Smooth muscle cell (in vitro differentiated cells): ENCODE measurements around the gene BTRC. TPM values are rescaled to one million over a fixed set of nuclear protein-coding genes. Genes with fewer than 3 reads are reported as not detected.

Experiments
- DNase-seq: peaks from one replicate; lab custom pipeline; 2025; ENCODE audit not compliant: unreplicated experiment; lab: John Stamatoyannopoulos, UW
- H2AFZ ChIP-seq: fragments of 200-600 bp; sonication (generic); 2 replicates; pipeline ENCODE4 v1.6.0; 2016; ENCODE audit warnings: antibody characterized with exemption, low read depth, mild to moderate bottlenecking
- H3F3A ChIP-seq: fragments of 200-600 bp; sonication (generic); 2 replicates; pipeline ENCODE4 v1.6.0; 2017; ENCODE audit warnings: antibody characterized with exemption, low read depth
- H3K27ac ChIP-seq: fragments of 200-600 bp; sonication (generic); 2 replicates; pipeline ENCODE4 v1.5.1; 2016; ENCODE audit warnings: low read depth, mild to moderate bottlenecking
- H3K27me3 ChIP-seq: fragments of 200-600 bp; sonication (generic); 2 replicates; pipeline ENCODE4 v1.6.1; 2016; ENCODE audit warnings: low read depth, mild to moderate bottlenecking
- H3K36me3 ChIP-seq: fragments of 200-600 bp; sonication (generic); 2 replicates; pipeline ENCODE4 v1.5.1; 2016; ENCODE audit warnings: low read depth
- H3K4me1 ChIP-seq: fragments of 200-600 bp; sonication (generic); 2 replicates; pipeline ENCODE4 v1.5.1; 2016; ENCODE audit warnings: low read depth
- H3K4me2 ChIP-seq: fragments of 200-600 bp; sonication (generic); 2 replicates; pipeline ENCODE4 v1.6.0; 2016; ENCODE audit warnings: mild to moderate bottlenecking
- H3K4me3 ChIP-seq: fragments of 200-600 bp; sonication (generic); 2 replicates; pipeline ENCODE4 v1.5.1; 2016; ENCODE audit warnings: mild to moderate bottlenecking
- H3K79me2 ChIP-seq: fragments of 200-600 bp; sonication (generic); 2 replicates; pipeline ENCODE4 v1.6.0; 2016; ENCODE audit warnings: low read depth, mild to moderate bottlenecking
- H3K9ac ChIP-seq: fragments of 200-600 bp; sonication (generic); 2 replicates; pipeline ENCODE4 v1.6.0; 2016; ENCODE audit warnings: low read depth
- H3K9me3 ChIP-seq: fragments of 200-600 bp; sonication (generic); replicated peaks from 2 replicates; pipeline ENCODE4 v1.5.1; 2016; ENCODE audit warnings: low read depth
- H4K20me1 ChIP-seq: fragments of 200-600 bp; sonication (generic); 2 replicates; pipeline ENCODE4 v1.6.0; 2016; ENCODE audit warnings: low read depth
- CTCF ChIP-seq: fragments of 200-600 bp; sonication (generic); IDR thresholded peaks from 2 replicates; pipeline ENCODE4 v1.5.1; 2017; ENCODE audit warnings: borderline replicate concordance, mild to moderate bottlenecking, antibody characterized with exemption; ENCODE audit not compliant: insufficient read depth, poor library complexity, severe bottlenecking
- WGBS: methylation state at CpG from one replicate; pipeline ENCODE4 v1.1.7; 2016; ENCODE audit warnings: low lambda C conversion rate; 5-methylcytosine and 5-hydroxymethylcytosine counted together
- polyA plus RNA-seq: library from polyadenylated mRNA; unstranded; fragments of >200 nt; fragmentation: Nextera tagmentation; extraction: Ambion mirVana; gene quantifications from 2 replicates; pipeline ENCODE4 v1.2.1, GENCODE V29; 2016
- total RNA-seq: library from RNA; depleted of rRNA; stranded (reverse); fragments of >200 nt; gene quantifications from 2 replicates; pipeline ENCODE4 v1.2.3, GENCODE V29; 2014

Gene BTRC
- total and polyA plus RNA-seq, 2 experiments from 2014 or later: 9.6 to 16.8 TPM

DNA sequence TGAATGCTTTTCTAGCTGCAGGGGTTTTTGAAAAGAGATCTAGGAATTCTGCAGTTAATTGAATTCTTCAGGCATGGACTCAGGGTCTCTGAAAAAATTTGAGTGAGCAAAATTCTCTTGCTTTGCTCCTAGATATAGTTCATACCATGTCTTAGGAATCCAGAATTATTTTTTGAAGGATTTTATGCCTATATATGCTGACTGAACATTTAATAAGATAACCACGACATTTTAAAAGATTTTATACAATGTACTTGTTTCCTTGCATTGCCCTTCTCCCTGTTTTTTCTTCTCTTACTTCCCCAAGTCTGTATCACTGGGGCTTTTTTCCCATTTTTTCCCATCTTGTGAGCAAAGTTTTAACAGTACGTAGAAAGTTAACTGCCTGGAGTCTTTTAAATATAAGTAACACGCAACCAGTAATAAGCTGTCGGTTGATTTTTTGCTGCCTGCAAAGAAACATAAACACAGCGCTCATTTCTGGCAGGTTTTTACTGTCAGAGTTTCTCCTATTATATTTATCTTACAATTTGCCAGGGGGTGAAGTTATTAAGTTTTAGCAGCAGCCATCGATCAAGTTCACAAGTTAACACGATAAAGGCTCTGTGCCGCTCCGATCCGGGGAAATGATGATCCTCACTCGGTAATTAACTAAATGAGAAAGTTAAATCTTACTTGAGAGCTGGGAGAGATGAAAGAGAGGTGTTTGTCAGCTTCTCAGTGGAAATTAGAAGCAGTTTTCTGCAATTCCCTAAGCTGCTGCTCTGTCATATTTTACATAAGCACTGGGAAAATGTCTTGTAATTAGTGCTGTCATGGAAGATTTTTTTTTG is 153.1 kb downstream of the BTRC start:
- no peak for DNase-seq
- Histone ChIP-seq H3F3A (no peaks in the 10 kb centered on the region), H3K4me2 (no peak overlapping the region), H3K9me3 (no peaks in the 10 kb centered on the region), H2AFZ (no peak overlapping the region), H3K27ac (no peak overlapping the region), H3K9ac (no peak overlapping the region), H3K4me1 (peaks cover 6% of the 10 kb centered on the region), H3K27me3 (no peaks in the 10 kb centered on the region), H3K36me3 (no peaks in the 10 kb centered on the region), H3K4me3 (no peak overlapping the region), H3K79me2 (no peaks in the 10 kb centered on the region), H4K20me1 (peaks cover 69% of the 10 kb centered on the region)
- no peak for TF ChIP-seq CTCF
- 93% methylated on average over 11 of the region's 11 CpGs for WGBS

- peaks cover 68% of the 10 kb centered on the region for H4K20me1 ChIP-seq
- TF ChIP-seq CTCF: no peak
- no peak overlapping the region for H3K9ac ChIP-seq
- no peak overlapping the region for H2AFZ ChIP-seq
- H3K27ac ChIP-seq: no peak overlapping the region
- H3K9me3 ChIP-seq: no peaks in the 10 kb centered on the region
- H3K4me2 ChIP-seq: no peak overlapping the region
- no peak for DNase-seq
- no peak overlapping the region for H3K4me3 ChIP-seq
- H3F3A ChIP-seq: no peaks in the 10 kb centered on the region
- H3K4me1 ChIP-seq: peaks cover 6% of the 10 kb centered on the region
- no peaks in the 10 kb centered on the region for H3K36me3 ChIP-seq
- H3K79me2 ChIP-seq: no peaks in the 10 kb centered on the region
- H3K27me3 ChIP-seq: no peaks in the 10 kb centered on the region
Measured at GRCh38 chr10:101507828-101508227, 153.9 kb downstream of the BTRC start.

DNA sequence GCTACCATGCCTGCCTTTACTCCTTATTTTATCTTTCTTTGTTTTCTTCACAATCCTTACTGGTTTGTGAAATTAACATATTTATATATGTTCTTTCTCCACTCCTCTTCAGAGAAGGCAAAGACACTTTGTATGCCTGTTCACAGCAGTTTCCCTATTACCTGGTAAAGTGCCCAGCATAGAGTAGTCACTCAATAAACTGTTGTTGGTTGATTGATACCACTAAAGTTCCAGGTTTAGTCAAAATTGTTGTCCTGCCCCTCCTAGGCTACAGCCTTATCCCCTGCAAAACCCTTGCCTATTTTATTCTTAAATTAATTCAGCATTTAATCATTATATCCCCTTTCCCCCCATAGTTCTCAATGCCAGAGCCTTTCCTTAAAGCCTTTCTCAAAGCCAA is 158.0 kb downstream of the BTRC start:
- Histone ChIP-seq H4K20me1 (peaks cover 44% of the 10 kb centered on the region), H3F3A (no peaks in the 10 kb centered on the region), H3K79me2 (no peaks in the 10 kb centered on the region), H3K9ac (no peak overlapping the region), H2AFZ (no peak overlapping the region), H3K9me3 (no peaks in the 10 kb centered on the region), H3K4me3 (no peak overlapping the region), H3K36me3 (peaks cover 6% of the 10 kb centered on the region), H3K27me3 (no peaks in the 10 kb centered on the region), H3K4me1 (no peaks in the 10 kb centered on the region), H3K27ac (no peak overlapping the region), H3K4me2 (no peak overlapping the region)
- DNase-seq: no peak
- no peak for TF ChIP-seq CTCF

GRCh38 chr10:101512738-101513137 is 158.8 kb downstream of the BTRC start:
- Histone ChIP-seq H3K4me1 (no peaks in the 10 kb centered on the region), H3K4me3 (no peak overlapping the region), H3K4me2 (no peak overlapping the region), H2AFZ (no peak overlapping the region), H3F3A (no peaks in the 10 kb centered on the region), H3K79me2 (no peaks in the 10 kb centered on the region), H3K36me3 (peaks cover 6% of the 10 kb centered on the region), H3K9me3 (no peaks in the 10 kb centered on the region), H3K9ac (no peak overlapping the region), H3K27ac (no peak overlapping the region), H3K27me3 (no peaks in the 10 kb centered on the region), H4K20me1 (peaks cover 38% of the 10 kb centered on the region)
- TF ChIP-seq CTCF: no peak
- no peak for DNase-seq
